Occipital lobe (tissue), 3 donors: ENCODE results near the gene FAF1. TPM values are rescaled to one million over a fixed set of nuclear protein-coding genes. Genes with fewer than 3 reads are reported as not detected.

Experiments used
- DNase-seq: peaks from one replicate; lab custom pipeline; 2025; lab: John Stamatoyannopoulos, UW
- small RNA-seq: library from RNA; depleted of rRNA; stranded (forward); fragments of <200 nt; gene quantifications from one replicate; pipeline ENCODE3, GENCODE V24; 2014
- total RNA-seq: library from RNA; depleted of rRNA; stranded (reverse); fragments of >200 nt; gene quantifications from one replicate; pipeline ENCODE4 v1.2.3, GENCODE V29; 2014

FAF1 gene
- total RNA-seq, 1 donor from 2014 or later: 40.4 TPM

- no peak for DNase-seq
These were observed 541.4 kb downstream of the FAF1 start for GRCh38 chr1:50418600-50419109.

GRCh38 chr1:50417946-50418599 is 542.0 kb downstream of the FAF1 start:
- DNase-seq: no peak

- no peak for DNase-seq
These were observed 542.6 kb downstream of the FAF1 start for GRCh38 chr1:50417507-50417906.

GRCh38 chr1:50416553-50417453 is 543.3 kb downstream of the FAF1 start:
- no peak for DNase-seq

- no peak for DNase-seq
These were observed 543.9 kb downstream of the FAF1 start for GRCh38 chr1:50416150-50416527.

GRCh38 chr1:50415235-50416149 is 544.6 kb downstream of the FAF1 start:
- DNase-seq: no peak

GRCh38 chr1:50414853-50415234 is 545.2 kb downstream of the FAF1 start:
- no peak for DNase-seq

GRCh38 chr1:50412813-50413476 is 547.1 kb downstream of the FAF1 start:
- DNase-seq: no peak

GRCh38 chr1:50405814-50406213 is 554.3 kb downstream of the FAF1 start:
- no peak for DNase-seq

GRCh38 chr1:50393522-50394120 is 566.4 kb downstream of the FAF1 start:
- no peak for DNase-seq

Small RNA genes lying within 50 kb of the gene (small RNA-seq; reads per million reads assigned to genes)
- gene RNU6-1026P: not detected

Other genes starting within 250 kb of the FAF1 start
- 7.8 TPM for gene CDKN2C, start 10.0 kb upstream of the FAF1 start, total RNA-seq
- gene C1orf185, start 142.0 kb upstream of the FAF1 start, total RNA-seq: not detected